NB4 (cell line): ENCODE results near the gene MAMDC4.

Source experiments
- DNase-seq: peaks from one replicate; pipeline ENCODE4 v3.0.0; 2010; ENCODE audit warnings: low read depth
- H3K4me3 ChIP-seq: one replicate; pipeline ENCODE4 v1.5.1; 2011; ENCODE audit warnings: mild to moderate bottlenecking, low read depth, low read length, moderate library complexity
- MYC ChIP-seq: IDR thresholded peaks from 2 replicates; pipeline ENCODE4 v1.6.1; 2011; ENCODE audit warnings: low read depth, low read length
- POLR2A ChIP-seq: IDR thresholded peaks from 2 replicates; pipeline ENCODE4 v1.6.1; 2011; ENCODE audit warnings: mild to moderate bottlenecking; ENCODE audit not compliant: insufficient read length; ENCODE audit errors: extremely low read depth
- TF ChIP-seq, protein P1 (sequence below): IDR thresholded peaks from one replicate; pipeline ENCODE4 v1.5.1; 2012; ENCODE audit warnings: low read depth, low read length
- TF ChIP-seq, protein P2 (sequence below): IDR thresholded peaks from 2 replicates; pipeline ENCODE4 v1.6.1; 2011; ENCODE audit warnings: low read depth, low read length

The MAMDC4 gene

DNA sequence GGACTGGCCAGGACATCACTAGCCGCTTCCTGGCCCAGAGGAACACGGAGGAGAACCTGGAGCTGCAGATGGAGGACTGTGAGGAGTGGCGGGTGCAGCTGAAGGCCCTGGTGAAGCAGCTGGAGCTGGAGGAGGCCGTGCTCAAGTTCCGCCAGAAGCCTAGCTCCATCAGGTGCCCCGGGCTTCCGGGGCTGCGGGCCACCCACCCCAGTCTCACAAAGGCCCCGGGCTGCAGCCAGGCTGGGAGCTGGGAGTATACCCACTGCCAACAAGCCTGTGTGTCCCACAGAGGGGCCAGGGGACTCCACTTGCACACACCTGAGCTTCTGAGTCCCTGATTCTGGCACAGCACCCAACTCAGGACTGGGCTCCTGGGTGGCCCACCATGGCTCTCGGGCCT is 46.1 kb upstream of the MAMDC4 start:
- TF ChIP-seq, protein P1, sequence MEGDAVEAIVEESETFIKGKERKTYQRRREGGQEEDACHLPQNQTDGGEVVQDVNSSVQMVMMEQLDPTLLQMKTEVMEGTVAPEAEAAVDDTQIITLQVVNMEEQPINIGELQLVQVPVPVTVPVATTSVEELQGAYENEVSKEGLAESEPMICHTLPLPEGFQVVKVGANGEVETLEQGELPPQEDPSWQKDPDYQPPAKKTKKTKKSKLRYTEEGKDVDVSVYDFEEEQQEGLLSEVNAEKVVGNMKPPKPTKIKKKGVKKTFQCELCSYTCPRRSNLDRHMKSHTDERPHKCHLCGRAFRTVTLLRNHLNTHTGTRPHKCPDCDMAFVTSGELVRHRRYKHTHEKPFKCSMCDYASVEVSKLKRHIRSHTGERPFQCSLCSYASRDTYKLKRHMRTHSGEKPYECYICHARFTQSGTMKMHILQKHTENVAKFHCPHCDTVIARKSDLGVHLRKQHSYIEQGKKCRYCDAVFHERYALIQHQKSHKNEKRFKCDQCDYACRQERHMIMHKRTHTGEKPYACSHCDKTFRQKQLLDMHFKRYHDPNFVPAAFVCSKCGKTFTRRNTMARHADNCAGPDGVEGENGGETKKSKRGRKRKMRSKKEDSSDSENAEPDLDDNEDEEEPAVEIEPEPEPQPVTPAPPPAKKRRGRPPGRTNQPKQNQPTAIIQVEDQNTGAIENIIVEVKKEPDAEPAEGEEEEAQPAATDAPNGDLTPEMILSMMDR = no peak
- no peak for TF ChIP-seq POLR2A
- no peak for TF ChIP-seq MYC
- TF ChIP-seq, protein P2, sequence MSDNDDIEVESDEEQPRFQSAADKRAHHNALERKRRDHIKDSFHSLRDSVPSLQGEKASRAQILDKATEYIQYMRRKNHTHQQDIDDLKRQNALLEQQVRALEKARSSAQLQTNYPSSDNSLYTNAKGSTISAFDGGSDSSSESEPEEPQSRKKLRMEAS = no peak
- no peak overlapping the region for H3K4me3 ChIP-seq
- DNase-seq = no peak

DNA sequence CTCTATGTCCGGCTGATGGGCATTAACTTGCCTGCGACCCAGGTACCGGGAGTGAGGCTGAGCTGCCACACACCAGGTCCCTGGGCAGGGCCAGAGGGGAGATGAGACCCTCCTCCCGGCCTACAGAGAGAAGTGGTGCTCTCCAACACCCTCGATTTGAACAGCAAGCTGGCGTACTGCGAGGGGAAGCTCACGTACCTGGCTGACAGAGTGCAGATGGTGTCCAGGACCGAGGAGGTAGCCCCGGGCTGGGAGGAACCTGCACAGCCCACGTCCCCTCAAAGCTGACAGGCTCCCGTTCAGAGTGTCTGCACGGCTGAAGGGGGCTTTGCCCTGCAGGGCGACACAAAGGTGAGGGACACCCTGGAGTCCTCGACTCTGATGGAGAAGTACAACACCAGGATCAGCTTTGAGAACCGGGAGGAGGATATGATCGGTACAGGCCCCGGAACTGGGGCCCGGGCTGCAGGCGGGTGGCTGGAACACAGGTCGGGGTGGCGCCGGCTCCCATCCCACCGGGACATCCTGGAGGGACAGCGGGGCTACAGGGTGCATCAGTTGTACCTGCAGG is 45.4 kb upstream of the MAMDC4 start:
- H3K4me3 ChIP-seq = peak overlapping the region; percentile 64
- TF ChIP-seq POLR2A = no peak
- TF ChIP-seq, protein P2 = no peak
- no peak for TF ChIP-seq MYC
- TF ChIP-seq, protein P1 = no peak
- no peak for DNase-seq

DNA sequence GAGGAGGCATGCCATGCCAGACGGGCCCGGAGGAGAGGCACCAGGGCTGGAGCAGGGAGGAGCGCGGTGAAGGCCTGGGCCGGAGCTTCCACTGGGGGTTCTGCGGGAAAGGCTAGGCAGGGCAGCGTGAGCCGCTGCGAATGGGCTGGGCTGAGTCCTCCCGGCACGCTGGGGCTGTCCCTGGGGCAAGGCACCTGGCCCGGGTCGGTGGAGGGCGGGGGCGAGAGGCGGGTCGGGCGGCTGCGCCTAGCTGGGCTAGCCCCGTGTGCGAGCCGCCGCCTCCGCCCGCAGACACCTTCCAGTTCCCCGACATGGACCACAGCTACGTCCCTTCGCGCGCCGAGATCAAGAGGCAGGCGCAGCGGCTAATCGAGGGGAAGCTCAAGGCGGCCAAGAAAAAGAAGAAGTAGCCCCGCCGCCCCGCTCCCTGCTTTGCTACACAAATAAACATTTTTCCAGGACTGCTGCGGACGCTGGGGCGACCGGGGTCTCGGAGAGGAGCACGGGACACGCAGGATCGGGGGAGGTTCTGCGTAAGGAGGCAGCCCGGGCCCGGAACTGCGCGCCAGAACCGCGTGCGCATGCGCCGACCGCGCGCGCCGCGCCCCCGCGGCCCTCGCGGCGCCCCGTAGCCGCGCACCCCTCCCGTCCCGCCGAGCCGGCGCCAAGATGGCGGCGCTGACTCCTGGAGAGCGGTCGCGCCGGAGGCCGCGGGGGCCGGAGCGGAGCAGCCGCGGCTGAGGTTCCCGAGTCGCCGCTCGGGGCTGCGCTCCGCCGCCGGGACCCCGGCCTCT is 44.7 kb upstream of the MAMDC4 start, which contains the start of gene RABL6:
Gene RABL6, plus strand, starts transcription at position 668 of the 794 bp plus-strand sequence. CDS start 249 bp downstream, outside the sequence.
- DNase-seq = peak; percentile 83
- TF ChIP-seq, protein P2 = no peak
- peak; percentile 78 for TF ChIP-seq POLR2A
- peak within 1 kb of the TSS; percentile 67 for H3K4me3 ChIP-seq

DNA sequence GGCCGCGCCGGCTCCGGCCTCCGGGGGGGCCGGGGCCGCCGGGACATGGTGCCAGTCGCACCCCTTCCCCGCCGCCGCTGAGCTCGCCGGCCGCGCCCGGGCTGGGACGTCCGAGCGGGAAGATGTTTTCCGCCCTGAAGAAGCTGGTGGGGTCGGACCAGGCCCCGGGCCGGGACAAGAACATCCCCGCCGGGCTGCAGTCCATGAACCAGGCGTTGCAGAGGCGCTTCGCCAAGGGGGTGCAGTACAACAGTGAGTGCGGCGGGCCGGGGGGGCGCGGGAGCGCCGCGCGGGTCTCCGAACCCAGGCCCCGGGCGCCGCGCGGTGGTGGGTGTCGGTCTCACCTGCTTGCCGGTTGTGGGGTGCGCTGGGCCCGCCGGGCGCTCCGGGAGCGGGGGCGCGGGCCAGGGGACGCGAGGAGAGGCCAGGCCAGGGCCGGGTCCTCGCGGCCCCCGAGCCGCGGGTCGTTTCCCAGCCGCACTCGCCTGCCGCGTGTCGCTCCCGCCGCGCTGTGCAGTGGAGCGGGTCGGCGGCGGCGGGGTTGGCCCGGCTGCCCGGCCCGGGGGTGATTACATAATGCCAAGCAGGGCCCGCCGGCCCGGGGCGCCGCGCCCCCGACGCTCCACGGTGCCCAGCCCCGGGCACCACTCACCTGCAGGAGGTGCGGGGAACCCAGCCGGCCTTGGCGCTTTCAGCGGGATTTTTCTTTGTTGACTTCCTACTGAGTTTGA is 43.9 kb upstream of the MAMDC4 start:
- peak overlapping the region; percentile 67 for H3K4me3 ChIP-seq
- TF ChIP-seq, protein P2 = no peak
- TF ChIP-seq, protein P1 = no peak
- TF ChIP-seq POLR2A (no peak), MYC (no peak)
- peak; percentile 39 for DNase-seq

DNA sequence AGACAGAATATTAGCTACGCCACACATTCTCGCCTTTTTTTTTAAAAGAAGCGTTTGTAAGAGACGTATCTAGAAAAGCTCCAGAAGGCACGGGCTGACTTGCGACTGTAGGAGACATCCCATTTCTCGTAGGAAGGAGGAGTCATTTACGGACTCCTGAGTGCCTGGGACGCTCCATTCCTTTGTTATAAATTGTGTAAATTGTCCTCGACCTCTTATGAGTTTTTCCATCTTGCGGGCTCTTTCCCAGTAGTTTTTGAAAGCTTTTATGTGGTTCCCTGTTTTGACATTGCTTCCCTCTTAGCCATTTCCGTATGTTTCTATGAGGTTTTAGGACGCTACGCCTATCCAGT is 43.4 kb upstream of the MAMDC4 start:
- H3K4me3 ChIP-seq = peak overlapping the region; percentile 67
- TF ChIP-seq MYC (no peak), POLR2A (no peak)
- TF ChIP-seq, protein P2 = no peak
- TF ChIP-seq, protein P1 = no peak
- peak; percentile 42 for DNase-seq
